EL (cell line): ENCODE results near the gene TMEM254.
A peak's percentile ranks its signal among the peaks of the same experiment; 100 is the strongest.
"Not testable (repeated sequence)": the region's sequence is repeated elsewhere in the genome, so short reads cannot be mapped to it uniquely, and the experiment has no call there.

Experiments
- DNase-seq: peaks from one replicate; pipeline ENCODE4 v3.0.0-alpha.2; 2016

The TMEM254 gene

DNA sequence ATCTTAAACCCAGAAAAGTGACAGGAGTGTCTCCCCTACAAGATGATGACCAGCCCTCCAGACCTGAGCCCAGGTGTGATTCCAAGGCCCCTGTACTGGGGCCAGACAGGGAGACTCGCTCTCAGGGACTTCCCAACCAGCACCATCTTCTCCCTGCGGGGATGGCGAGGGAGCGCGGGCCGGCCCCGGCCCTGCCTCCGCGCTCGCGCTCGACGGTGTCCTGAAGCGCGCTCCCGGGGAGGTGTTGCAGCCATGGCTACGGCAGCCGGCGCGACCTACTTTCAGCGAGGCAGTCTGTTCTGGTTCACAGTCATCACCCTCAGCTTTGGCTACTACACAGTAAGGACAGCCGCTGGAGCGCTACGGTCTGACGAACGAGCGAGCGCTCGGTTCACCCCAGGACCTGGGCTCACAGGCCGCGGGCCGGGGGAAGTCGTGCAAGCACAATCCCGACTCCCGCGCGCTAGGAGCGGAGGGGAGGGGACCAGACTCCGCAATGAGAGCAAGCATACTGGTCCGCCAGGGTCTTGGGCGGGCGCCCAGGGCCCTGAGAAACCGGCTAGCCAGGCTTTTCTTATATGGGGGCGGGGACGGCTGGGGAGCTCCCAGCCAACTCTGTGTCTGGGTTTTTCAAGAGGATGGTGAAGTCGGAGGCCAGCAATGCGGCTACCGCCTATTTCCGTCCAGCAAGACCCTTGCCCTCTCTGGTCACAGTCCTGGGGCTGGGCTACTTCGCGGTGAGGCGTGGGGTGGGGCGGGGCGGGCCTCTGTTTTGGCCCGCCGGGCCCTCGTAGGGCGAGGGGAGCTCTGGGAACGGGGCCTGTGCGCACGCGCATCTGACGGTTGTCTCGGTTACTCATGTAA, at the start of gene TMEM254:
Gene TMEM254, plus strand, starts transcription at position 218 of the 864 bp plus-strand sequence. Its CDS starts 35 bp downstream, at position 253.
- DNase-seq = peak; percentile 89

DNA sequence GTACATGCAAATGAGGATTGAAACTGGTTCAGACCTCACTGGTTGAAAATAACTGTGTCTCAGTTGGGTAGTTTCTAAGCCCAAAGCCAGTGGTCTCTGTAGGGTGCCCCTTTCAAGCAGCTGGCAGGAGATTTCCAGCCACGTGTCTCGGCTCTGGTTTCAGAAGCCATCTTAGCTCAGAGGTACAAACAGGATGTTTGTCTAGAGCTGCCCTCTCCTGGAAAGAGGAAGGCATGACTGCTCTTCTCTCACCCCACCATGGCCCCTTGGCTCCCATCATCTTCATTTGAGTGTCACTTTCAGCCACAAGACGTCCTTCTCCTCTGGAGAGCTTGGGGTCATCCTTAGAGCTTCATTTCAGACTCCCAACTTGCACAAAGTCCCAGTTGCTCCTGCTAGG, 49.3 kb upstream of the TMEM254 start:
- peak; percentile 27 for DNase-seq

DNA sequence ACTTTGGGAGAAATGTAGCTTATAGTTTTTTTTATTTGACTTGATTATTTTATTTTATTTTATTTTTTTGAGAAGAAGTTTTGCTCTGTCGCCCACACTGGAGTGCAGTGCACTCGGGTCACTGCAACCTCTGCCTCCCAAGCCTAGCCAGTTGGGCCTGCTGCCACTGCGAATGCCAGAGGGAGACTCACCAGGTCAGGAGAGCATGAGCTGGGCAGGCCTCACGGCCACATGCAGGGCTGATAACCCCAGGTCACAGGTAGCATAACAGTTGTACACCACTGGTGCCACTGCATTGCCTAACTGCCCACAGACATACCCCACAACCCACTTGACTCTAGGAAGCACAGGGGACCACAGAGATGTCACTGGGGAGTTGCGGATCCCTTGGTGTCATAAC, 48.6 kb upstream of the TMEM254 start:
- DNase-seq = not testable (repeated sequence)

GRCh38 chr10:80032503-80032902, 46.0 kb upstream of the TMEM254 start:
- no peak for DNase-seq

- DNase-seq = not testable (repeated sequence)
Measured at GRCh38 chr10:80034766-80035165, 43.7 kb upstream of the TMEM254 start.

GRCh38 chr10:80035430-80035829, 43.0 kb upstream of the TMEM254 start:
- not testable (repeated sequence) for DNase-seq

- not testable (repeated sequence) for DNase-seq
Measured at GRCh38 chr10:80036921-80037500, 41.5 kb upstream of the TMEM254 start.

DNA sequence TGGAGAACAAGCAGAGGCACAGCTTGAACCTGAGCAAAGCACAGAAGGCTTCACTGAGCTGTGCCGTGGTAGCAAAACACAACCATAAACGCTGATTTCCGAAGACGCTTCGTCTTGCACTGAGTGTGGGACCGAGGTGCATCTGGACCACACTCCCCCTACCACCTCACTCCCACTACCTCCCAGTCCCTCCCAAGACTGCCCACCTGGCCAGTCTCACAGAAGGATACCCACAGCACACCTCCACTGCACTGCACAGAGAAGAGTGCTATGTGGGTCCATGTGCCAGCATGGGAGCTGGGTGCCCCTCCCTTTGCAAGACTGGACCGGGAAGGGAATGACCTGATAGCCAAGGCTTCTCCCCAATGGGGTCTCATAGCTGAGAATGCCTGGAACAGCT, 40.2 kb upstream of the TMEM254 start:
- not testable (repeated sequence) for DNase-seq

DNA sequence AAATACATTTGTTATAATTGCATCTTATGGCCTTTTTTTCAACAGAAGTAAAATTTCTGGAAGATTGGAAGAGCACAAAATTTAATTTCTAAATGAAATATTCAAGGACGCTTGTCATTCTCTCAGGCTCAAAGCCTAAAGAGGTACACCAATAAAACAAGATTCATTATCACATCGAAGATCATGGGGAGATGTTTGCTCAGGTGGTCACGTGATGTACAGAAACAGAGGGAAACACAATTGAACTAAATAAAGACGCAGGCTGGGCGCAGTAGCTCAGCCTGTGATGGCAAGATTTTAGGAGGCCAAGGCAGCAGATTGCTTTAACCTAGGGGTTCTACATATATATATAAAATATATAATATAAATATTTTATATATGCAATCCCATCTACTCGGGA, 37.3 kb upstream of the TMEM254 start:
- DNase-seq = no peak

DNA sequence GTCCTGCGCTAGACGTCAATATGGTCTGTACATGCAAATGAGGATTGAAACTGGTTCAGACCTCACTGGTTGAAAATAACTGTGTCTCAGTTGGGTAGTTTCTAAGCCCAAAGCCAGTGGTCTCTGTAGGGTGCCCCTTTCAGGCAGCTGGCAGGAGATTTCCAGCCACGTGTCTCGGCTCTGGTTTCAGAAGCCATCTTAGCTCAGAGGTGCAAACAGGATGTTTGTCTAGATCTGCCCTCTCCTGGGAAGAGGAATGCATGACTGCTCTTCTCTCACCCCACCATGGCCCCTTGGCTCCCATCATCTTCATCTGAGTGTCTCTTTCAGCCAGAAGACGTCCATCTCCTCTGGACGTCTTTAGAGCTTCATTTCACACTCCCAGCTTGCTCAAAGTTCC, 33.5 kb upstream of the TMEM254 start:
- DNase-seq = not testable (repeated sequence)

- peak; percentile 69 for DNase-seq
Measured at GRCh38 chr10:80046629-80047441, 31.6 kb upstream of the TMEM254 start.

GRCh38 chr10:80050752-80051151, 27.7 kb upstream of the TMEM254 start:
- no peak for DNase-seq

- no peak for DNase-seq
Measured at GRCh38 chr10:80051993-80052392, 26.5 kb upstream of the TMEM254 start.

- DNase-seq = no peak
Measured at GRCh38 chr10:80055760-80056159, 22.7 kb upstream of the TMEM254 start.

- no peak for DNase-seq
Measured at GRCh38 chr10:80057171-80057570, 21.3 kb upstream of the TMEM254 start.

DNA sequence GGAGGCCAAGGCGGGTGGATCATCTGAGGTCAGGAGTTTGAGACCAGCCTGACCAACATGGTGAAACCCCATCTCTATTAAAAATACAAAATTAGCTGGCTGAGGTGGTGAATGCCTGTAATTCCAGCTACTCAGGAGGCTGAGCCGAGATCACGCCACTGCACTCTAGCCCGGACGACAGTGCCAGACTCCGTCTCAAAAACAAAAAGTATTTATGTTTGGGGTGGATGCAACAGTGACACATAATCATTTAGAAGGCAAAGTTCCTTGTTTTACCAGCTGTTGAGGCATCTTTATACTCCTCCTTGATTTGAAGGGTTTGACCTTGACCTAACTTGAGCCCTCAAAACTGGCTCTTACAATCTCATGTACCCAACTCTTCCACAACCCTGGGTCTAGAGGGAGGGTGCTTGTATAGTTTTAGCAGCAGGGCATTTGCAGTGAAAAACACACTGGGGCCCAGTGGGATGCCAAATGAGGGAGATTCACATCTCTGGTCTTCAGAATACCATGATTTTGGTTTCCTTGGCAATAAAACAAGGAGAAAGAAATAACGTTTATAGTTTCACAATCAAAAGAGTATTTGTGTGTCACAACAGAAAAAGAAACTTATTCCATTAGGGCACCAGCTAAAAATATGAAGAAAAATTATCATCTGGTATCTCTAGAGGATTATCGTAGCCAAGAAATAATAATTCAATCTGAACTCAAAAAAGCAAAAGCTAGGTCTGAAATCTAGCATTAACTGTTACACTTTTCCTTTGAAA, 14.2 kb upstream of the TMEM254 start:
- no peak for DNase-seq

DNA sequence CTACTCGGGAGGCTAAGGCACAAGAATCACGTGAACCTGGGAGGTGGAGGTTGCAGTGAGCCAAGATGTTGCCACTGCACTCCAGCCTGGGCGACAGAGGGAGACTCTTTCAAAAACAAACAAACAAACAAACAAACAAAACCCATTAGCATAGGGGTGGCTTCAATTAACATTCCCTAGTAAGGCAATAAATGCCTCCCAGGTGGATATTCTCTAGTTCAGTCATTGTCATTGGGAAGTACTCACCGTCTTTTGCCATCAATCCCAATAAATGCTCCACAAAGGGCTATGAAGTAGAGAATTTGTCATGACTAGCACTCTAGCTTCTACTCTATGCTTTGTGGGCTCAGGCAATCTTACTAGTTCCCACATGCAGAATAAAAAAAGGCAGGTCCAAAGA, 11.7 kb upstream of the TMEM254 start:
- no peak for DNase-seq

DNA sequence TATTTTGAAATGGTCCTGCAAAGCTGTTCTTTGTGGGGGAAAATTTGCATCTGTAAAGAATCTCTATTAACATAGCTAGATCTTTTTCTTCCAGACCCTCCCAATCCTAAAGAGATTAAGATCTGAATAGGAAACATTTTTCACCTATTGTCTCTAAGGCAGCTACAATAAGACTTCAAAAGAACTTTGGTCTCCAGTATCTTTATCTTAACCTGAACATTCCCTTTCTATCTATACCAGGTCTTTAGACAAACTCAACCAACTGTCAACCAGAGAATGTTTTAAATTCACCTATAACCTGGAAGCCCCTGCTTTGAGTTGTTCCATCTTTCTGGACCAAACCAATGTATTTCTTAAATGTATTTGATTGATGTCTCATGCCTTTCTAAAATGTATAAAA, 10.6 kb upstream of the TMEM254 start:
- not testable (repeated sequence) for DNase-seq

DNA sequence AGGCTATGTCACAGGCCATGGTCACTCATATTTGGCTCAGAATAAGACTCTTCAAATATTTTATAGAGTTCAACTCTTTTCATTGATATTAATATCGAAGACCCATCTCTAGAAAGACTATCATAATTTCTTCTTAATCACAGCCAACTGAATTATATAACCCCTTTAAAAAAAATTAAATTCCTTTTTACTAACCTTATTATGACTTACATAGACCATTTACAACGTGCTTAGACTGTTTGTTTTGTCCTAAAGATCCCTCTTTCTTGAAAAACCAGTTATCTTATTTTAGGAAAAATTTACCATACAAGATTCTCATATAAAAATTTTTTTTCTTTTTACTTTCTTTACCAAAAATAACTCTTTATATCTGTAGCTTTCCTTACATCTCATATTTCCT, 10.2 kb upstream of the TMEM254 start:
- no peak for DNase-seq

GRCh38 chr10:80070057-80070456, 8.4 kb upstream of the TMEM254 start:
- no peak for DNase-seq

- no peak for DNase-seq
Measured at GRCh38 chr10:80072584-80072983, 5.9 kb upstream of the TMEM254 start.

DNA sequence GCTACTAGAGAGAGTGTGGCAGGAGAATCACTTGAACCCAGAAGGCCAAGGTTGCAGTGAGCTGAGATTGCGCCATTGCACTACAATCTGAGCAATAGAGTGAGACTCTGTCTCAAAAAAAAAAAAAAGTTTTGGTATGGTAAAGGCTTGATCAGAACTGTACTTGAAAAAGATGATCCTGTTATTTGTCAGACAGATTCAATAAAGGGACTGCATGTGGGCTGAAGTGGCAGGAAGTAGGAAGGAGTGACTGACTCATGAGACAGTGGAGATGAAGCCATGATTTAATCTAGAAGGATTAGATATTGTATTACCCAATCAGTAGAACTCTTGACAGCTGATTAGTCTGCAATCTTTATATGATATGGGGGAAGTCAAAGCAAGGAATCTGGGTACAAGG, 2.7 kb upstream of the TMEM254 start:
- peak; percentile 34 for DNase-seq
